A549 treated with DMSO at 1 μM for 4 hours (cell line): ENCODE results near the gene USP30. TPM values are rescaled to one million over a fixed set of nuclear protein-coding genes. Genes with fewer than 3 reads are reported as not detected.

Experiments
- total RNA-seq: library from RNA; stranded (reverse); fragments of 200-300 nt; extraction: Qiagen RNA extraction; gene quantifications from 5 replicates; pipeline ENCODE4 v1.2.3, GENCODE V29; 2022; ENCODE audit warnings: low read depth

The USP30 gene, protein sequence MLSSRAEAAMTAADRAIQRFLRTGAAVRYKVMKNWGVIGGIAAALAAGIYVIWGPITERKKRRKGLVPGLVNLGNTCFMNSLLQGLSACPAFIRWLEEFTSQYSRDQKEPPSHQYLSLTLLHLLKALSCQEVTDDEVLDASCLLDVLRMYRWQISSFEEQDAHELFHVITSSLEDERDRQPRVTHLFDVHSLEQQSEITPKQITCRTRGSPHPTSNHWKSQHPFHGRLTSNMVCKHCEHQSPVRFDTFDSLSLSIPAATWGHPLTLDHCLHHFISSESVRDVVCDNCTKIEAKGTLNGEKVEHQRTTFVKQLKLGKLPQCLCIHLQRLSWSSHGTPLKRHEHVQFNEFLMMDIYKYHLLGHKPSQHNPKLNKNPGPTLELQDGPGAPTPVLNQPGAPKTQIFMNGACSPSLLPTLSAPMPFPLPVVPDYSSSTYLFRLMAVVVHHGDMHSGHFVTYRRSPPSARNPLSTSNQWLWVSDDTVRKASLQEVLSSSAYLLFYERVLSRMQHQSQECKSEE
- 7.3 to 11.0 TPM (median 8.0 TPM) in 5 replicates for total RNA-seq

DNA sequence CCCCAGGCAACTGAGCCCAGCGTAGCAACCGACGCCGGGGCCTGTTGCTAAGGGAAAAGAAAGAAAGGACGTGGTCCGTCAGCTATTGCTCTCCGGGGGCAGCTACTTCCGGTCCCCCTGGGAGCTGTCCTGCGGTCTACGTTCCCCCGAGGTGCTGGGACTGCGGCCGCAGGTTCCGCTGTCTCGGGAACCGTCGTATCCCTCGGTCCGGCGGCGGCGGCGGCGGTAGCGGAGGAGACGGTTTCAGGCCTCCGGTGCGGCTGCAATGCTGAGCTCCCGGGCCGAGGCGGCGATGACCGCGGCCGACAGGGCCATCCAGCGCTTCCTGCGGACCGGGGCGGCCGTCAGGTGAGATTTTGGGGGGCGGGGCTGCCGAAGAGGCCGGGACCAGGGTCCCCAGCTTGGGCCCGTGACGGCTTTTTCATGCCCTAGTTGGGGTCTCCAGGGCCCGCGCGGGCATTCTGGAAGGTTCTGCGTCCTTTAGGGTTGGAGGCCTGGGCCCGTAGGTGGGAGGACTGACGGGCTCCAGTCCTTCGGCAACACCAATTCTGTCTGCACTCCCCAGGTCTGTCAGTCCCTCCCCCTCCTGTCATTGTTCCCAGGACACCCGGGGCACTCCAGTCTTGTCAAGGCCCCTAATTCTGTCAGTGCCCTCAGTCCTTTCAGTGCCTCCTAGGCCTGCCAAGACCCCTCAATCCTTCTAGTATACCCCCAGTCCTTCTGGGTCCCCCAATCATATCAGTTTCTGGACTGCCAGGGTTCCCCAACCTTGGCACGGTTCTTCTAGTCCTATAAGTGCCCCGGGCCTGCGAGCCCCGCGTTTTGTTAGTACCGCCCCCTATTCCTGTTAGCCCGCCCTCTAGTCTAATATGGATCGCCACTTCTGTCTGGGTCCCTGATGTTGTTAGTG is at the start of gene USP30:
Gene USP30 (plus strand): TSS at position 163 of the 910 bp plus-strand sequence. CDS start 103 bp downstream, at position 266.

DNA sequence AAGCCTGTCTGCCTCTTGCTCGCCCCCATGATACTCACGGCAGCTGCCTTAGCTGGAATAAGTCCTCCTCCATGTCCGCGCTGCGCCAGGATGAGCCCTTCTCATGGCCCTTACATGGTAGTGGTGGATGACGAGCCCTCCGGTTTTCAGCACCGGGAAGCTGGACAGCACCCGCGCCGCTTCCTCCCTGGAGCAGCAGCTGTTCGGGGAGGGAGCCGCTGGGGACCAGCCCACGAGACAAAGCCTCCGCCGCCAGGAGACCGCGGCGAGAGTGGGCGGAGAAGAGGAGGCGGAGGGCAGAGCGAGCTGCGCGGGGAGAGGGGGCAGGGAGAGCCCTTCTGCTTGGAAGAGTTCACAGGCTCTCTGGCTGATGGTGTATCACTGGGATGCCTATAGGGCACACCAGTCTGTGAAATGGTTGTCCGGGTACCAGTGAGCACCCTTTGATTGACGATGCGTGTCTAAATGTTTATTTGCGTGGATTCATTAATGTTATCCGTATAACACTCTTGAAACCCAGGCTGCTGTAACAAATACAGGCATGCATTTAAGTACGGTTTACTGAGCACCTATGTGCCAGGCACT is 31.5 kb upstream of the USP30 start, which contains the start of gene SVOP:
Gene SVOP (minus strand): TSS at position 273 of the 585 bp plus-strand sequence. CDS start 200 bp downstream, at position 73.

DNA sequence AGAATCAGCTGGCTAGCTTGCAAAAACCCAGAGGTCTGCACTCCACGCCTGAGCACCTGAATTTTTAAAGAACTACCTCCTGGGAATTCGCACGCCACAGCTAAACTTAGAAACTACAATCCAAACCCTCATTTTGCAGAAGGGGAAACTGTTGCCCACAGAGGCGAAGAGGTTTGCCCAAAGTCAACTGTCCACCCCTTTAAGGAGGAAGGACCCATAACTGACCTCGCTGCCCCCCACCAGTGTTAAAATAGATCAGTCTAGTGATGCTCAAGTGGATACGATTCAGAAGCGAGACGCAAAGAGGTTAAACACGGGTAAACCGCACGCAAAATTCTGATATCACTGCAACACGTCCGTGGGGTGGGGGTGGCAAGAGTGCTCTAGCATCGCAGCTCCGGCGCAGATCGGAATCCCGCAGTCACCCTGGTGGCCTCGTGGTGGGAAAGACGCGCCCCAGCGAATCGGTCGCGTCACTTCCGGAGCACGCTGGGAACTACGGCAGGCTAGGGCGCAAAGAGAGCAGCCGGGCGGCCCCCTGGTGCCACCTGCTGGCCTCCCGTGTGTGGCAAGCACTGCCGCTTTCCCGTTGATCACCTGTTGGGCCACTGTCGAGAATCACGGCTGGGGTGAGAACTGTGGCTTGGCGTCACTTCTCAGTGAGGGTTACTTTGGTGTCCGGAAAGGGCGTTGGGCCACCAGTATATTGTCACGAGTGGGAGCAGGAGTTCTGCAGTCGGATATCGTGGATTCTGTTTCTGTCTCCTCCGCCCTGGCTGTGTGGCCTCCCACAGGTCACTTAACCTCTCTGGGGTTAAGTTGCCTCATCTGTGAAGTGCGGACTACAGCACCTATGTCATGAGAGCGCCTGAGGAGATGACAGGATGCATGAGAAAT is 40.9 kb downstream of the USP30 start, which contains the start of gene ALKBH2:
Gene ALKBH2 (minus strand): TSS at position 451 of the 897 bp plus-strand sequence. CDS start 686 bp downstream, outside the sequence.

DNA sequence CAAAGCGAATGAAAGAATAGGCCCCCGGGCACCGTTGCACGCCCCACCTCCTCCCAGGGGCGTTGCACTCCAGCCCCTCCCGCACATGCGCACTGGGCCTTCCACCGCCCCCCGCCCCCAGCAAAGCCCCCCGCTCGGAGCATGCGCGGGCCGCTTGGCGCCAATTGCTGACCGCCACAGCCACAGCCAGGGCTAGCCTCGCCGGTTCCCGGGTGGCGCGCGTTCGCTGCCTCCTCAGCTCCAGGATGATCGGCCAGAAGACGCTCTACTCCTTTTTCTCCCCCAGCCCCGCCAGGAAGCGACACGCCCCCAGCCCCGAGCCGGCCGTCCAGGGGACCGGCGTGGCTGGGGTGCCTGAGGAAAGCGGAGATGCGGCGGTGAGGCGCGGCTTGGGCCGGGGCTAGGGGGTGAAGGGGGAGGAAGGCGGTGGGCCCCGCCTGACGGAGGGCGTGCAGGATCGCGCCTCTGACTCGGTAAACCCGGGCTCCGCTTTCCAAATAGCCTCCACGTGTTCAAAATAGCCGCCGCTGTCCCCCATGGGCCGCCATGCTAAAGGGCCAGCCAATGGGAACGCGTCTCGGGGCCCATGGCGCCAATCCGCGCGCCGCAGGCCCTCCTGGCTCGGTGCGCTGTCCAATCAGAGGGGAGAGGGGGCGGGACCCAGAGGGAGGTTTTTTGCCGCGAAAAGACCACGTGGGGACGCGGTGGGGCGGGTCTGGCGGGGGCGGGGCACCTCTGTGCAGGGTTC is 45.2 kb downstream of the USP30 start, which contains the start of gene UNG:
Gene UNG (plus strand): TSS at position 163 of the 748 bp plus-strand sequence. CDS start 83 bp downstream, at position 246.

DNA sequence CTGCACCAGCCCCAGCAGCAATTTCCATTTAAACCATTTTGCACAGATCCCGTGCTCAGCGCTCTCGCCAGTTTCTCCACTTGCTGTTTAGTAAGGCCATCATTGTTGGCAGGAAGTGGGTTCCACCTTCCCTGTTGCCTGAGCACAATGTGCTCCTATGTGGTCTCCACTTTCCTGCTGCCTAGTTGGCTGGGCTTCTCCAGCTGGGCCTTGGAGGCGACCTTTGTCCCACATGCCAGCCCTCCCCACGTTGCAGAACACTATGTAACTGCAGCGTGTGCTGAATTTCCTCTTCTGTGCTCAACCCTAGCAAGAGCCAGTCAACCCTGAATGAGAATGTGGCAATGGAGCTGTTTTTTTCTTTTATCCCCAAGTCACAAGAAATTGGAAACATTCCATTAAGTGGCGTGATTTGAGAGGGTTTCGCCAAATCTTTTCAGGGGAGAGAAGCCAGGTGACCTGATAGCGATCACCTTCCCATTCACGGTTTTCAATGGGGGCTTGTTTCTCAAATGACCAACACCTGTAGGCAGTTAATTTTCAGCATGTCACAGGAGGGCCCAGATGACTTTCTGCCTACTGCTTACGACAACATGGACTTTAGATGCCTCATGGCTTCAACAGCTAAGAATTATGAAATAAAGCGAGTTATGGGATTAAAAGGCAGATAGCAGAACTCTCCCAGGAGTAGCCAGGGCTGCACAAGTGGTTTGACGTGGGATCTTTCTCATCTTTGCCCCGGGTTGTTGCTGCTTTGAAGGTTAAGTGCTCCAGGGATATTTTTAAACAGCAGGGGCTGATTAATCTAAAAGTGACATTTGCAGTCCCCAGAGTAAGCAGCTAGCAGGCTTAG is 63.6 kb downstream of the USP30 start, which contains the start of gene ACACB:
Gene ACACB (plus strand): TSS at position 830 of the 853 bp plus-strand sequence. CDS start 22,819 bp downstream, outside the sequence.

Other genes with a start within 250 kb of the USP30 start
- gene SSH1, start 195.0 kb upstream of the USP30 start, total RNA-seq, result 18.3 to 28.9 TPM (median 27.1 TPM) in 5 replicates
- gene DAO, start 172.5 kb upstream of the USP30 start, total RNA-seq, result not detected in 5 replicates
- gene SVOP, start 31.5 kb upstream of the USP30 start, total RNA-seq, result not detected in 5 replicates
- 44.1 to 50.2 TPM (median 47.8 TPM) in 5 replicates for gene ALKBH2, start 40.9 kb downstream of the USP30 start, total RNA-seq
- 86.8 to 94.6 TPM (median 88.4 TPM) in 5 replicates for gene UNG, start 45.0 kb downstream of the USP30 start, total RNA-seq
- 5.9 to 7.3 TPM (median 7.3 TPM) in 5 replicates for gene ACACB, start 64.0 kb downstream of the USP30 start, total RNA-seq